HG03139 (cell line): ENCODE measurements around the gene C6orf118.

ENCODE experiments used
- ATAC-seq: cut with Tn5 transposase; IDR thresholded peaks from one replicate; pipeline ENCODE4 v1.9.1; 2021; ENCODE audit not compliant: unreplicated experiment

C6orf118 gene

DNA sequence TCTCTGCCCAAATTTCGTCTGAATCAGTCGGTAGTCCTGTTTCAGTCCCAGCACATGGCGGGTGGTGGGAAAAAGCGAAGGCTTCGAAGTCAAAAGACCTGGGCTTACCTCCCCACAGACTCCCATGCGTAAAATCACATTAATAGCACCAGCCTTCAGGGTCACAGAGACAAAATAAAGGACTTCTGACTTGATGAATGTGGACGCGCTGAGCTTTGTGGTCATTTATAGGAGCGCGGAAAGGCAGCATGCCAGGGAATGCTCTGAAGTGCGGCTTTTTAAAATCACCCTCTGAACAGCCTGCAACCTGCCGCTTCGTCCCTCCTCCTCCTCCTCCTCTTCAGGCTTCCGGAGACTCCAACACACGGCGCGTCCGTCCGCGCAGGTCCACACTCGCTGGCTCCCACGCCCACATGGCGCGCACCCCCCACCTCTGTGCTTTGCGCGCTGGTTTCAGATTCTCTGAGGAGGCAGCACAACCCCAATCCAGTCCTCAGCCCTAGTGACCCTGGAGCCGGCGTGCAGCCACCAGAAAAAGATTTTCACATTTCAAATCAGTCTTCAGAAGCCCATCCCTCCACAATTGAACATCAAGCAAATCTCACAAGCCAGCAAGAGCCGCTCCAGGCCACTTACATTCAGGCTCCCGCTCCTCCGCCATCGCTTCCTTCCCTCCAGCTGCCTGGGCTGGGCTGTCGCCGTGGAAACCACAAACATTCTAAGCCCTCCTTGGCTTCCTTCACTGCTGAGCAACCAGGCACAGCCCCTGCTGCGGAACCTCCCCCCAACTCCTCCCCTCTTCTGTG is at the start of gene C6orf118:
C6orf118 (minus strand) TSS at position 680 of the 806 bp plus-strand sequence; CDS start at position 661, 19 bp downstream.
- ATAC-seq: no peak

DNA sequence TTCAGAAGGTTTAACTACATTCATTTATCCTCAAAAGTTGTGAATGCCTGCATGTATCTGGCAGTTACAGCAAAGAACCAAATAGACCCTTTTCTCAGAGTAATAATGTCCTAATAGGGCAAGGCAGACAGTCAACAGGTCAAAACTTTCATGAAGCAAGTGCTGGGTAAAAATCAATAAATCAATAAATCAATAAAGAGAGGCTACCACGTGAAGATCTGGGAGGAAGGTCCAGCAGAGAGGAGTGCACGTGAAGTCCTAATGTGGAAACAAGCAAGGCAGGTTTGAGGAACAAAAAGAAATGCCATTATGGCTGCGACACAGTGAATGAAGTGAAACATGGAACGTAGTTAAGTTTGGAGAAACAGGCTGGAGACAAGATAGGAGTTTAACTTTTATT is 36.3 kb upstream of the C6orf118 start:
- ATAC-seq: no peak

DNA sequence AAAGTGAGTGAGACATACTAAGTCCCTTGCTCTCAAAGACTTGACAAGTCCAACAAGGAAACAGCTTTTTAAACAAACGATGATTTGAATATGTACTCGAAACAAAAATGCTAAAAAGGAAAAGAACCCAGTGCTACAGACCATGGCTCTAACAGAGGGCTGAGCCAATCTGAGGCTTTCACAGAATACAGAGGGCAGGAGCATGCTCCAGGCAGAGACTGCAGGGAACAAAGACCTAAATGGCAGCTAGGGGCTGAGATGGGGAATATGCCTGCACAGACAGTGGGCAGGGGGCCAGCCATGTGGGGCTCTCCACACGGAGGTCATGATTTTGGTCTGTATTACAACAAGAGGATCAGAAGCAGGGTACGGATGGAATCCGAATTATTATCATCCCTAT is 31.1 kb upstream of the C6orf118 start:
- no peak for ATAC-seq

DNA sequence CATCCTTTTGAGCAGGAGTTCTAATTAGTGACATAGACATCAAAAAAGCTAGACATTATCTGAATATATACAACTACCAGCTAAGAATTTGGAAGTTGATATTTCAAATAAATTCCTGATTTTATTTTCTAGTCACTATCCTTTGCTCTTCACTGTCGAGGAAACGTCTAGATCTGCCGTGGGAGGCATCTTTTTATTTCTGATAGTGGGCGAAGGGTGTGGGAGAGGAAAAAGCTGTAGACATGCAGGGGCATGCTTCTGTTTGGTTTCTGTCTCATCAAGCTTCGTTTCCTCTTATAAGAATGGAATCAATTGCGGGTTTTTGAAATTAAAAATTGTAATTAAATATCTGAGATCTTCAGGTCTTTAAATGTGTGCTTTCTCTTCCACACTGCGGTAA is 16.2 kb upstream of the C6orf118 start:
- ATAC-seq: no peak

DNA sequence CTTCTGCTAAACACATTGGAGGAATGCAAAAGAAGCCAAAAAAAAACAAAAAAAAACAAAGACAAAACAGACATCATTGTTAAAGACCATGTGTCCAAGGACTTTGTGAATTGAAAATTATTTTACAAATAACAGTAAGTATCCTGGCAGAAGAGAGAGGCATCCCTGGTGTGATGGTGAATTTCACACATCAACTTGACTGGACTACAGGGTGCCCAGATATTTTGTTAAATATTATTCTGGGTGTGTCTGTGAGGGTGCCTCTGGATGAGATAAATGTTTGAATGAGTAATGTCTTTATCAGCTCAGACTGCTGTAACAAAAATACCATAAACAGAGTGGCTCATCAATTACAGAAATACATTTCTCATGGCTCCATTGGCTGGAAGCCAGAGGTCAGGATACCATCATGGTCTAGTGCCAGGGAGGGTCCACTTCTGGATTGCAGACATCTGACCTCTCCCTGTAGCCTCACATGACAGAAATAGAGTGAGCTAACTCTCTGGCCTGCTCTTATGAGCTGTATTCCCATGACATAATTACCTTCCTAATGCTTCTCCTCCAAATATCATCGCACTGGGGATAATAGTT is 12.2 kb upstream of the C6orf118 start:
- ATAC-seq: no peak

DNA sequence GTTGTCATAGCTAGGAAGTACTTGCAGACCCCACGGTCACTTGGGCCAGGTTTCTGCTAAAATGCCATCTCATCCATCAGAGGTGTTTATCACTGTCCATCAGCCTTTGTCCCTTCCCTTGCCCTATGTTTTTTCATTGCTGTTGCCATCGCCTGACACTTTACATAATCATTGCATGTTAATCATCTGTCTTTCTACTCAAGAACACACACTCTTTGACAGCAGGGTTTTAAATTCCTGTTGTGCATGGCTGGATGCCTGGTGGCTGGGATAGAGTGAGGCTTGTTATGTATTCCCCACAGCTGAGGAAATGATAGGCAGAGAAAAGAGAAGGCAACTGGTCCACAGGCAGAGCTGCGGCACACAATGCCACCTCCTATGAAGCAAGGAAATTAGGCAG is 11.7 kb upstream of the C6orf118 start:
- ATAC-seq: no peak

DNA sequence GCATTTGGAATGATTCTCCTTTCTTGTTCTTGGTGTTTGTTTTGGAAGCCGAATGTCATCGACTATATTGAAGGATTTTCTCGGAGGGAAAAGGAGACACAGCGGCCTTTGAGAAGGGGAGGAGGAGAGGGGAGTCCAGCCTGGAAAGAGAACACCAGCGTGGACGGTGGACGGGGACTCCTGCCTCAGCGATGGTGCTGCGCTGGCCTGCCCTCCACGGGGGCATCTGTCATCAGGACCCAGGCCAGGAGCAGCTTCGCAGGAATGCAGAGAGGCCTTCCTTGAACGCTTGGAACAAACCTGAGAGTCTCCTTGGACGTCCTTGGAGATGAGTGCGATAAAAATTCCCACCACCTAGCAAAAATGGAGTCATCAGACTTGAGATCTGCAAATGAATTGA is 8.3 kb upstream of the C6orf118 start:
- ATAC-seq: no peak

DNA sequence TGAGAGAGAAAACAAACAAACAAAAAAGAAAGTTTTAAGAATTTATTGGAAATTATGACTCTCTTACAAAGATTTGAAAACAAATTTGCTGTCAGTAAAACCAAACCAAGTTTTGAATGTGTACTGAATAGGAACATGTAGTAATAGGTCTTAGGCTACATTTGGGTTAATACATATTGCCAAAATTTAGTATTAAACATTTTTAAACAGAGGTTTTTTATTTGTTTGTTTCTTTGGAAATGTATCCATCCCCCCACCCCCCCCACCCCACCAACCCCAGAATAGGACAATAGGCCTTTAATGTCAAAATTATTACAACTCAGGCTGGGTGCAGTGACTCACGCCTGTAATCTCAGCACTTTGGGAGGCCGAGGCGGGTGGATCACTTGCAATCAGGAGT is 2.5 kb downstream of the C6orf118 start:
- no peak for ATAC-seq

DNA sequence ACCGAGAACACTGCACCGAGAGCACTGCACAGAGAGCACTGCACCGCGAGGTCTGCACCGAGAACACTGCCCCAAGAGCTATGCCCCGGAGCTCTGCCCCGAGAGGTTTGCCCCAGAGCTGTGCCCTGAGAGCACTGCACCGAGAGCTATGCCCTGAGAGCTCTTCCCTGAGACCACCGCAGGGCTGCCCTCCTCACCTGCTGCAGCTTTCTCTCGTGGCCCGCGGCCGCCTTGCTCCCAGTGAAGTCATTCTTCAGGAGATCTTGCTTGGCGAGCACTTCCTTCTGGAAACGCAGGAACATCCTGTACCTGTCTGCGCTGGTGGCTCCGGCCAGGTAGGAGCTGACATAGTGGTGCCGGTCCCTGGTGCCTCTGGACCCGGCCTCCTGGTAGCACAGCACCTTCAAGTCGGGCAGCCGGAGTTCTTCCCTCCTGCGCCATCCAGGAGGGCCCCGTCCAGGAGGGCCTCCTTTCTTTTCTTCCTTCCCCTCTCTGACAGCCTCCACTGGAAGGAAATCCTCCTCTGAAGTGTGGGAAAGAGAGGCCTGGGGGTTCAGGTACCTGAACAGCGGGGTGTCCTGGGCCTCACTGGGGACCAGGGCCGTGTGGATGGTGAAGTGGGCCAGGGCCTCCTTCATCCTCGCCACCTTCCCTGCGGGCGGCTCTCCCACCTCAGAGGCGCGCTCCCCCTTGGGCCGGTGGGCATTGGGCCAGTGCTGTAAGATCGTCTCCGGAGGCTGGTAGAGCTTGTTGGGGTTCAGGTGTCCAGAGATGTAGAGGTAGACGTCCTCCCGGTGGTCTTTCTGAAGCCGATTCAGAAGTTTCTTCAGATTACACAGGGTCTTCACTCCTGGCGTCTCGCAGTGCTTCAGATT is 7.8 kb downstream of the C6orf118 start:
- ATAC-seq: no peak

DNA sequence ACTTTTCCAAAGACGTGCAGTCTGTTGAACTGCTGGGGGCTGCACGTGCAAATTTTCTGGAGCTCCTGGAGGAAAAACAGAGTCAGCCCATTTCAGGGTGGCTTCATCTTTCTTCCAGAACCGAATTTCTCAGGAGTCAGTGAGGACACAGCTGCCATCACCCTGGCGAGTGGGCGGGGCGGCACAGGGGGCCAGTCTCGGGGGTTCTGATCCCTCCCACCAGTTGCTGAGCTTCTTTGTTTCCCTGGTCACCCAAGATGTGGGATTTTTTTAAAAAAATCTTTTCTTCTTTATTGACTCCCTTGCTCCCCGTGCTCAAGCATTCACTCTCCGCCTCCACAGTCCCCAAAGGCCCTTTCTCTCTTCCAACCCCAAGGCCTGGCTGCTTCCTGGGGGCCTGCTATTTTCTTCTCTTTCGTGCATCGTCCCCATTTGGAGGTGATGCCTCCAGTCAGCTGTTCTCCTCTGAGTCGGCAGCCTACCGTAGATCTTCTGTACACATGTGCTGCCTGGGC is 8.9 kb downstream of the C6orf118 start:
- ATAC-seq: no peak

DNA sequence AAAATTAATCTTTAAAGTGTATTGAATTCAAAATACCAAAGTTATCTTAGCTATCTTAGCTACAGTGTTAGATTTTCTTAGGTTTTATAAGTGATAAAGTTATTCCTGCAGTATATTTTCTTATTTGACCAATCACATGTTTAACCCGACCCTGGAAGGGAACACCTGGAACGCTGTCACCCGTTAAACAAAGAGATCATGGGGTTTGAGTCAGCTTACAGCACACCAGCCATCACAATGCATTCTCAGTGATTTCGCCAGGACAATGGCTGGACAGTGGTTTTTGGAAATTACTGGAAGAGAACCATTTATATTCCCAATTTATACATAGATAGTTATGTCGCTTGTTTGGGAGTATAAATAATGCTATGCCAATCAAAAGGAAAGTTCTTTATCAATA is 10.5 kb downstream of the C6orf118 start:
- ATAC-seq: no peak

DNA sequence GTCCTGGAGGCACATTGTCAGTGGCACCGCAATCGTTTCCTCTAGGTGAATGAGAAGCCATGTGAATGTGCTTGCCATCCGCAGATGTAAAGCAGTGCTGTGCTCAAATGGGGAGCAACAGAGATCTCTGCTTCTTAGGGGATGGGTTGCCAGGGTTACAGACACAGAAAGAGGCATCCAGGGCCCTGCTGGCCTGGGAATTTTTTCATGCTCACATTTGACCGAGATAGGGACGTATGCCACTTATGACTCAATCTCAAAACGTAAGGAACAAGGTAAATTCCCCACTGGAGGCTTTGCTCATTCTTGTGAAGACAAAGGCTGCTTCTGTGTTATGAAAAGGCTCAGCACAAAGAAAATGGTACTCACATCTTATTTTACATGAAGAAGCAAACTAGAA is 11.0 kb downstream of the C6orf118 start:
- no peak for ATAC-seq

DNA sequence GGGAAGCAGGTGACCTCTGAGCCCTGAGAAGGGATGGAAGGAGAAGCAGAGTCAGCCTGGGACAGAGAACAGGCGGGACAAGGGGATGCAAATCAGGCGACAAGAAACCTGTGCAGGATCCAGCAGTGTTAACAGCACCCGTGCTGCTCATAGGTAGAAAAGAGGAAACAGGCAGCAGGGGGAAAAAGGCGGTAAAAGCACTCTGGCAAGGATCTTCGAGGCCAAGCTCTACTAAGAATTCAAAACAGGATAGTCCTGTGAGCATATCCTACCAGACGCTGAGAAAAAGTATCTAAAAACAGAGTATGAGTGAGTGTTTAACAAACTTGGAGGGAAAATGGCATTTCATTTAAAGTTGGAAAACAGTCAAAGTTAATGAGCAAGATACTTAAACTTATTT is 16.7 kb downstream of the C6orf118 start:
- no peak for ATAC-seq

DNA sequence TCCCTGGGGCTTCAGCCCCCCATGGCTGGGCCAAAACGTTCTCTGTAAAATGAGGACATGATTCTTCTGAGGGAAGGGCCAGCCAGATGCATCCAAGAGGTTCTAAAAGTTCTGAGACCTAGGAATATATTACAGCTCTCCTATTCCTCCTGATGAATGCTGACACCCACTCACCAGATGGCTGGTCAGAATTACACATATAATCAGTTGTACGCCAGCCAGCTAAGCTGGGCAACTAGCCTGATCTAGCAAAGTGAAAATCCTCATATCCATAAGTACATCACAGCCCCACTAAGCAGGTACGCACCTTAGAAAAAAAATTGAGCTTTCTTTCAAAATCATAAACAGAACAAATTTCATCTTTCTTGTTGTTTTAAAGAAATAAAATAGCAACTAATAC is 34.8 kb downstream of the C6orf118 start:
- ATAC-seq: no peak

DNA sequence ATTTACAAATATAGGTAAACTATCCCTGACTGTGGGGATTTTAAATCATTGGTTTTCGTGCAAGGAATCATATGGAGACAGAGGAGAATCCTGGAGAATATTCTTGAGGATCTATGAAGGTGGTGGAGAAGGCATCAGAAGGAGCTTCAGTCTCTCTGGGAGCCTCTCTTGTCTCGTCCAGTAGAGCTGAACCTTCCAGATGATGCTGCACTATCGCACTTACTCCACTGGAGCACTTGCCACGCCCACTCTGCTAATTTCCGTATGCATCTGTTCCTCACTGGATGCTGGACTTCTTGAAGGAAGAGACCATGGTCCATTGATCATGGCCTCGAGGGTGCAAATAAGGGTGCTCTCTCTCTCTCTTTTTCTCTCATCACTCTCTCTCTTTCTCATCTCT is 36.8 kb downstream of the C6orf118 start:
- ATAC-seq: no peak

DNA sequence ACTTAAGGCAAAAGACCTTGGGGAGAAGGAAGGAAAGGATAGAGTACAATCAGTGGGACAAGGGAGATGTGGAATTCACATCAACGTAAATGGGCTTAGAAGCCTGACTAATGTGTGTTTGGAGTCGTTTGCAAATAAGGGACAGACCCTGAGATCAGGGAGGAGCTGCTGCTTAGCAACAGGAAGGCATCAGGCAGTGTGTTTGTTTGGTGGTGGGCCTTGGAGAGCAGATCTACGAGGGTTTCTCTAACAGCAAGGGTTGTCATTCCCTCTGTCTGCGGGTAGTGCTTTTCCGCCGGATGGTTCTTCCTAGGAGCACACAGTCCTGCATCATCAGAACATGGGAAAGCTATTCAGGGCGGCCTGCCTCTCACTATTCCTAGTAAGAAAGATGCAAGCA is 40.4 kb downstream of the C6orf118 start:
- ATAC-seq: no peak

DNA sequence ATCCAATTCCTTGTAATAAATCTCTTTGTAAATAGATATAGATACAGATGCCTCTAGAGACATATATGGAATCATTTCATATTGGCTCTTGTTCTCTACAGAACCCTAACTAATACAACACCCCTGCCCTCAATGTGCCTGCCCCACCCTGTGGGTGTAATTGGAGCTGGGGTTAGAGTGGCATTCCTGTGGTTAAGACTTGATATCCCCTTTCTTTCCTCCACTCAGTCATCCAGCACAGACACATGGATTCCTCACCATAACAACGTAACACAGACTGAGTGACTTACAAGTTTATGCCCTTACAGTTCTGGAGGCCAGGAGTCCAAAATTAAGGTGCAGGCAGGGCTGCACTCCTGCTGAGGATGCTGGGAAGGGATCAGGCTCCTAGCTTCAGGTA is 42.8 kb downstream of the C6orf118 start:
- ATAC-seq: no peak

DNA sequence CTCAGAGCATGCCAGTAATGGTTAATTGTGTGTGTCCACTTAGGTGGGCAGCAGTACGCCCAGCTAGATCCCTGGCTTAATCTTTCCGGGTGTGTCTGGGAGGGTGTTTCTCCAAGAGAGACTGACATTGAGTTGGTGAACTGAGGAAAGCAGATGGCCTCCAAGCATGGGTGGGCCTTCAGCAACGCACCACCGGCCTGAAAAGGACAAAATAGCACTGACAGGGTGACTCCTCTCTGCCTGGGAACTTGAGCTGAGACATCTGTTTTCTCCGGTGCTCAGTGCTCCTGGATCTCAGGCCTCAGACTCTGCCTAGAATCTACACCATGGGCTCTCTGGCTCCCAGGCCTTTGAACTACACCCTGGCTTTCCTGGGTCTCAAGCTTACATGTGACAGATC is 43.2 kb downstream of the C6orf118 start:
- ATAC-seq: no peak

DNA sequence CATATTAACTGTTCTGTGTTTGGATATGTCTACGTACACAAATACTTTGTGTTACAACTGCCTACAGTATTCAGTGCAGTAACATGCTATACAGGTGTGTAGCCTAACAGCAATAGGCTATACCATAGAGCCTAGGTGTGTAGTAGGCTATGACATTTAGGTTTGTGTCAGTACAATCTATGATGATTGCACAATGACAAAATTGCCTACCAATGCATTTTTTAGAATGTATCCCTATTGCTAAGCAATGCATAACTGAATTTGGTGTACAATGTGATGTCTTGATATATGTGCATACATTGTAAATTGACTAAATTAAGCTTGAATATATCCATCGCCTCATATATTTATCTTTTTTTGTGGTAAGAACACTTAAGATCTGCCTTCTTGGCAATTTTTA is 48.9 kb downstream of the C6orf118 start:
- ATAC-seq: no peak

DNA sequence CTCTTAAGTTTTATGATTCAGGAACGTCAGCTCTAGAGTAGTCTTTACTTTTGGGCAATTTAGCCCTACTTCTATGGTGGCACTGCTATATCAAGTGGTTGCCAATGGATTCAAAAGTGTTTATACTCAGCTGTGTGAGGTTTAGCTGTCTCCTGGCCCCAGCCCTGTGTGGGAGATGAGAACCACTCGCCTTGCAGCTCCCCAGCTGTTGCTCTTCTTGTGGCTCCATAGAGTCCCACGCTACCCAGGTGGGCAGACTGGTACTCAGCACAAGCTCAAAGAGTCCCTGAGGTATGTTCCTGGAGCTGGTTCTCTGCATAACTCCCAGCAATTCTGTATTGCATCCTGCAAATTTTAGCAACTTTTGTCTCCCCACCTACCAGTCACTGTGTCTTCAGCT is 59.6 kb downstream of the C6orf118 start:
- ATAC-seq: no peak

DNA sequence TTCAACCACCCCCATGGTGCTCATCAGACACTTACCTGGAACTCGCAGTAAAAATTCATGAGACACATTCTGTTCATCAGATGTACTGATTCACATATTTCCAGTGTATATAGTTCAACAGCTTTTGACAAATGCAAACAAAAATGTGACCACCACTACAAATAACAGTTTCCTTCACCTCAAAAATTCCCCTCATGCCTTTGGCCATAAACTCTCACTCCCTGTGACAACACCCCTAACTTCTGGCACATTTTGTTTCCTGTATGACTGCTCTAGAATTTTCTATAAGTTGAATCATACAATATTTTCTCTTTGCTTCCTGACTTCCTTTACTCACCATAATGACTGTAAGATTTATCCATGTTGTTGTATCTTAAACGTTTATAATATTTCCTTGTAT is 63.7 kb downstream of the C6orf118 start:
- no peak for ATAC-seq

DNA sequence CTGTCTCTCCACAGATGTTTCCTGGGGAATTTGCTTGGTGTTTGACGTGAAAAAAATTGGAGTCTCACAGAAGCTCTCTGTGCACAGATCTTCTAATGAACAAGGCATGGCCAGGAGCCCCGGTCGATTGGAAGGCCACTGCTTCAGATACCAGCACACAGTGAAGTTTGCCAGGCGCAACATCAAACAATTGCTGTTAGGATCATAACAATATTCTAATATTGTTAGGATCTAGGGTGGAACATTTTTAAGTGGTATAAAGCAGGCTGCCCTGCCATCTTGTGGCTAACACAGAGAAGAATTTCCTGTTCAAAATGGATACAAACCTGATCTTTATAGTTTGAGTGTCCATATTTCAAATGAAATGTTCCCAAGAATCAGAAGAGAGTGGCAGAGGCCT is 64.1 kb downstream of the C6orf118 start:
- no peak for ATAC-seq
